ENCODE measurements around the gene LTBR. TPM values are rescaled to one million over a fixed set of nuclear protein-coding genes. Genes with fewer than 3 reads are reported as not detected.

Gene LTBR
- total and polyA plus RNA-seq, 2 donors (not counting 3 experiments of a cell fraction or from before 2014, with no cell fraction given), result 70.7 to 102 TPM

GRCh38 chr12:6407236-6407954 is 23.4 kb downstream of the LTBR start:
- Histone ChIP-seq H3K4me1 (ENCODE audit: control insufficient read depth, extremely low read depth, insufficient read depth, low read length) (no peaks in the 10 kb centered on the region), H2AFZ (ENCODE audit: low read depth, low read length) (no peak overlapping the region), H3K9ac (replicated peaks; ENCODE audit: extremely low read depth, insufficient read depth, low read length) (no peak overlapping the region), H3K4me3 (replicated peaks in 1 of 3; ENCODE audit: insufficient read depth in 1 of 3, low read depth in 1 of 3, low read length in 3 of 3) (no peak overlapping the region), H3K27ac (ENCODE audit: insufficient read depth, low read depth, low read length) (no peak overlapping the region), H3K4me2 (ENCODE audit: insufficient read depth, low read length) (no peak overlapping the region), H3K79me2 (ENCODE audit: control insufficient read depth, insufficient read depth, low read length) (no peaks in the 10 kb centered on the region), H4K20me1 (replicated peaks; ENCODE audit: control insufficient read depth, extremely low read depth, insufficient read depth, low read length) (no peaks in the 10 kb centered on the region), H3K9me3 (replicated peaks; ENCODE audit: control insufficient read depth, insufficient read depth, low read length) (no peaks in the 10 kb centered on the region), H3K36me3 (ENCODE audit: control insufficient read depth in 2 of 2, extremely low read depth in 1 of 2, insufficient read depth in 2 of 2, low read length in 2 of 2) (no peaks in the 10 kb centered on the region), H3K9me1 (replicated peaks; ENCODE audit: control insufficient read depth, extremely low read depth, insufficient read depth, low read length) (no peaks in the 10 kb centered on the region), H3K27me3 (ENCODE audit: control insufficient read depth in 2 of 2, insufficient read depth in 2 of 2, low read length in 2 of 2) (no peaks in the 10 kb centered on the region)
- TF ChIP-seq FOS (IDR thresholded peaks at IDR 0.05; ENCODE audit: borderline replicate concordance, insufficient read depth, low read length) (no peak), MAX (IDR thresholded peaks at IDR 0.05; ENCODE audit: insufficient read depth, insufficient read length) (no peak), MYC (IDR thresholded peaks at IDR 0.05; ENCODE audit: low read depth, low read length) (no peak), GATA2 (IDR thresholded peaks at IDR 0.05; ENCODE audit: insufficient read depth, insufficient read length, low read depth, low read length) (no peak)
- ChIA-PET POLR2A (no interaction called here), CTCF (no interaction called here)
- BruUV-seq (replicated peaks), result no TSS peak
- FAIRE-seq (no peak), DNase-seq (ENCODE audit: low read depth, low spot score) (no peak)
- intact Hi-C loops (cut with micrococcal nuclease), result no loop called here
- dilution Hi-C loops (cut with MboI; ENCODE audit: extremely low pct_ligation_motif_present, low sequenced_read_pairs), result no loop called here

- no peaks in the 10 kb centered on the region for H3K27me3 ChIP-seq (ENCODE audit: control insufficient read depth in 2 of 2, insufficient read depth in 2 of 2, low read length in 2 of 2)
Measured at GRCh38 chr12:6416596-6416995, 32.6 kb downstream of the LTBR start.

More at GRCh38 chr12:6416596-6416995, 32.6 kb downstream of the LTBR start:
- no peak for TF ChIP-seq POLR2AphosphoS5 (IDR thresholded peaks at IDR 0.05; ENCODE audit: insufficient read depth, low read depth, low read length)
- no peak for TF ChIP-seq EZH2 (IDR thresholded peaks at IDR 0.05; ENCODE audit: borderline replicate concordance, low read depth, low read length, severe bottlenecking)
- no peak for TF ChIP-seq GATA2 (IDR thresholded peaks at IDR 0.05; ENCODE audit: insufficient read depth, insufficient read length, low read depth, low read length)
- TF ChIP-seq MAX (IDR thresholded peaks at IDR 0.05; ENCODE audit: insufficient read depth, insufficient read length), result no peak
- no peak for TF ChIP-seq CTCF (IDR thresholded peaks at IDR 0.05; ENCODE audit: extremely low read depth in 1 of 2, insufficient read depth in 1 of 2, low read depth in 1 of 2, low read length in 2 of 2)
- no peak for TF ChIP-seq JUN (IDR thresholded peaks at IDR 0.05; ENCODE audit: borderline replicate concordance, insufficient read depth, insufficient read length, low read depth)
- no peak for TF ChIP-seq MYC (IDR thresholded peaks at IDR 0.05; ENCODE audit: low read depth, low read length)
- no peak for TF ChIP-seq FOS (IDR thresholded peaks at IDR 0.05; ENCODE audit: borderline replicate concordance, insufficient read depth, low read length)
- no peak for TF ChIP-seq POLR2A (IDR thresholded peaks at IDR 0.05; ENCODE audit: low read depth, low read length)
- intact Hi-C loops (cut with micrococcal nuclease) (no loop called here), dilution Hi-C loops (cut with MboI; ENCODE audit: extremely low pct_ligation_motif_present, low sequenced_read_pairs) (no loop called here)
- H3K9me1 ChIP-seq (replicated peaks; ENCODE audit: control insufficient read depth, extremely low read depth, insufficient read depth, low read length), result no peaks in the 10 kb centered on the region
- no peaks in the 10 kb centered on the region for H3K36me3 ChIP-seq (ENCODE audit: control insufficient read depth in 2 of 2, extremely low read depth in 1 of 2, insufficient read depth in 2 of 2, low read length in 2 of 2)
- DNase-seq (ENCODE audit: low read depth, low spot score) (no peak), FAIRE-seq (no peak)
- POLR2A ChIA-PET, result no interaction called here
- no peak overlapping the region for H3K27ac ChIP-seq (ENCODE audit: insufficient read depth, low read depth, low read length)
- BruUV-seq (replicated peaks), result no TSS peak
- H3K9ac ChIP-seq (replicated peaks; ENCODE audit: extremely low read depth, insufficient read depth, low read length), result no peak overlapping the region
- no peaks in the 10 kb centered on the region for H3K79me2 ChIP-seq (ENCODE audit: control insufficient read depth, insufficient read depth, low read length)
- H3K4me1 ChIP-seq (ENCODE audit: control insufficient read depth, extremely low read depth, insufficient read depth, low read length), result no peaks in the 10 kb centered on the region
- H3K9me3 ChIP-seq (replicated peaks; ENCODE audit: control insufficient read depth, insufficient read depth, low read length), result no peaks in the 10 kb centered on the region
- H2AFZ ChIP-seq (ENCODE audit: low read depth, low read length), result no peak overlapping the region
- no peak overlapping the region for H3K4me2 ChIP-seq (ENCODE audit: insufficient read depth, low read length)
- H4K20me1 ChIP-seq (replicated peaks; ENCODE audit: control insufficient read depth, extremely low read depth, insufficient read depth, low read length), result no peaks in the 10 kb centered on the region
- CTCF ChIA-PET, result no interaction called here
- H3K4me3 ChIP-seq (replicated peaks in 1 of 3; ENCODE audit: insufficient read depth in 1 of 3, low read depth in 1 of 3, low read length in 3 of 3), result no peak overlapping the region

Data from endothelial cell of umbilical vein (primary cell).